NCI-H1694 treated with DMSO at 0.1 percent for 48 hours (cell line): ENCODE measurements around the gene SEPTIN3.

Source experiments
- DNase-seq: peaks from one replicate; lab custom pipeline; 2025; lab: John Stamatoyannopoulos, UW

SEPTIN3 gene

DNA sequence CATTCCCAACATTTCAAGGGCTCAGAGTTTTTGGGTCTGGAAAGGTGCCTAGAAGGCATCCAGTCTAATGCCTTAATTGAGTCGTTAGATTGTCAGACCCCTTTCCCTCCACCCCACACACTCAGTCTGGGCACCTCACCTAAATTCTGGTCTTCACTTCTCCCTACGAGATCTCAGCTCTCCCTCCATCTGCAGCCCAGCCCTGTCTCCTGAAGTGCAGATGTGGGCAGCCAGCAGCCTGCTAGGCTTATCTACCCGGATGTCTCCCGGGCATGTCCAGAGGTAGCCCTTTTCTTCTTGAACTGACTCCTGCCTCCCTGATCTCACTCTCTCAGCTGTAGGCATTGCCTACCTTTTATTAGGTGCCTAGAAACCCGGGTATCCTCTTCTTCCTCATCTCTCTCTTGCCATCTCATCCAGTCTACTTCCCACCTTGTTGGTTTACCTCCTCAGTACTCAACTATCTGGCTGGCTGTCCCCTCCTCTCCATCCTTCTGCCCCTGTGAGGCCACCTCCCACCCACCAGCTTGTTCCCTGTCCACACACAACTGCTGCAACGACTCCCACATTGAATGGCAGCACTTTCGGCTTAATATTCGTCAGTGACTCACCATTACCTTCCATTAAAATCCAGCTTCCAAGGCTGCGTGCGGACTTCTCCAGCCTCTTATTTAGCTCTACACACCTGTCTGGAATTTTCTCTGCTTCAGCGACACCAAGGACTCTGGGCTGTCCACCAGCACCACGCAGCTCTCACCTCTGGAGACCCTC, 6.2 kb downstream of the SEPTIN3 start:
- DNase-seq: no peak

DNA sequence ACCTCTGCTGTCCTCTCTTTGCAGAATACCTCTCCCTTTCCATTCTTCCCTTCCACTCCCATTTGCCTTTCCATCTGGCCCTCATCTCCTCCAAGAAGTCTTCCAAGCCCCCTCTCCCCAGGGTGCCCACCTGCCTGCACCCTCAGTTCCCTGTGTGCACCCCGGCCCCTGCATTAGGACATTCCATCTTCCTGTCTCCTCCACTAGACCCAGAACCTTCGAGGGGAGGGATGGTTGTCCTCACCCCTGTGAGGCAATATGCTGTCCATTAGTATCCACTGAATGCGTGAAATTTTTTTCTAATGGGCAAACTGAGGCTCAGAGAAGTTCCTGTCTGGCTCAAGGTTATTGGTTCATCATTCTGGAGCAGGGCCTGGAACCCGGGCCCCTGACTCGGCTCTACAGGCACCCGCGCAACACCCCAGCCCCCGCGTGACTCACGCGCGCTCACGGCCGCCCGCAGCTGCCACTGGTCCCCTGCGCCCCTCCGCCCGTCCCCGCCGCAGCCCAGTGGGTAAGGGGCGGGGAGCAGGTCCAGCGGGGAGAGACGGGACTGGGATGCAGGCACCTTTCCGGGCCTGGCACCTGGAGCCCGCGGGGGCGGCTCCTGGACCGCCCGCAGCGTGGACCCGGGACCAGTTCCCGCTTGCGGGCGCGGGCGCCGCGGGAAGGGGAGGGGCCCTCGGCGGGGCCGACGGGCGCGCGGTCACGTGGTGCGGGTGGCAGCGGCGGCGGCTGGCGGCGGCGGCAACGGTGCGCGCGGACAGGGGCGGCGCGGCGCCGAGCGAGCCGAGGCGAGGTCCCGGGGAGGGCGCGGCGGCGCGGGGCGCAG, 7.0 kb downstream of the SEPTIN3 start:
- peak; percentile 7 for DNase-seq

DNA sequence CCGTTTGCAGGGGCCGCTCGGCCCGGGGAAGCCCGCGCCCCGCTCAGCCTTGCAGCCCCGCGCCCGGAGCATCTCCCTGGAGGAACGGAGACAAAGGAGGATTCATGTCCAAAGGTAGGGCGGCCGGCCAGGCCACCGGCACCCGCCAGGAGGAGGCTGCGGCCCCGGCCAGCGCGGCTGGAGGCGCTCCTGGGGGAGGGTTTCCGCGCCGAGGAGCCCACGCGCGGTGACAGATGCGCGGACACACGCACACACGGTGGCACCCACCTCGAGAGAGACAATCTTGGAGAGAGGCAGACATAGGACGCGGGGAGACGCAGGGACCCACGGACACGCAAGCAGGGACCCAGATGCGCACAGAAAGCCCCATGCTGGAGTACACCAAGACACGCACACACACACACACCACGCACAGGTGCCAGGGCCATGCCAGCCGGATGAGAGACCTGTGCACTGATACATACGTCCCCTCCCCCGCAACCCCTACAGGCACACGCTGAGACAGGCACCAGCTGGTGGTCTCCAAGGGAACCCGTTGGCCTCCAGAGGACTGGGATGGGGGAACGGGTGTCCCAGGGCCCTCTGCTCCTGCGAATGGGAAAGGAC, 7.8 kb downstream of the SEPTIN3 start:
- peak; percentile 47 for DNase-seq

DNA sequence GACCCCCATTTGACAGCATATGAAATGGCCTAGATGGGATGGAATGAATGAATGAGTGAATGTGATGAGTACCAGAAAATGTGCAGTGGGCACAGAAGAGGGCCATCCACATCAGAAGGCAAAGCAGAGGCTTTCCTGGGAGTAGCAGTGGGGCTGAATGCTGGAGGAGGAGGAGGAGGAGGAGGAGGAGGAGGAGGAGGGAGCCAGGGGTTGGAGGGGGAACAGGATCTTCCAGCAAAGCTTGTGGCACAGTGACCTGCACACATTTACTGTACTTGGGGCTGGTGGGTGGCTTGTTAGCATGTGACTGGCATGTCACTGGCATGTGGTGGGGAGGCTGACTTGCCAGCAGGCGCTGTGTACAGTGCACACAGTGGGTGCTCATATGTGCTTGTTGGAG, 9.5 kb downstream of the SEPTIN3 start:
- DNase-seq: no peak

DNA sequence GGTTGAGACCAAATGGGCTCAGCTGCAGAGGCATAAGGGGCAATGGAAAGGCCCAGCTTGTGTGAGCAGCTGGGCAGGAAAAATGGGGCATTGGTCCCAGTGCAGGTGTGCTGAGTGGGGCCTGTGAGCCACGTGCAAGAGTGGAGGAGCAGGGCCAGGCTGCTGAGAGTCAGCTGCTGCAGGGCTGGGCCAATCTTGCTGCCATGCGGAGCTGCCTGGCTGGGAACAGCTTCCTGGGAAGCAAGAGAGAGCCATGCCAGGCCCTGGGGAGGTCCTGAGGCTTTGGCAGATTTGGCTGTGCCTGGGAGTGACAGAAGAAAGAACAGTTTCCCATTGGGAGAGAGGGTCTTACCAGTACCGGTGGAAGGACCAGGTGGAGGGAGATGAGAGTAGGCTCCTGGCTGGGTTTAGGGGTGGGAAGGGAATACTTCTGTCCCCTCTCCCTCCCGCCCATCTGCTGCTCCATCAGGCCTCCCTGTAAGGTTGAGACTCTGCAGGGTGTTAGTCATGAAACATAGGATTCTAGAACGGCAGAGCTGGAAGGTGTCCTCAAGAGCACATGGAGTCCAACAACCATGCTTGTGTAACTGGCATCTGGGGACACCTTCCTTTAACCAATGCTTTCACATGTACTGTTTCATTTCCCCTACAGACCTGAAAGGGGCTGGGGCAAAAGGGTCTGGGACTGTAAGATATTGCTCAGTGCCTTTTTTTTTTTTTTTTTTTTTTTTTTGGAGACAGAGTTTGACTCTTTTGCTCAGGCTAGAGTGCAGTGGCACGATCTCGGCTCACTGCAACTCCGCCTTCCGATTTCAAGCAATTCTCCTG, 10.4 kb downstream of the SEPTIN3 start:
- peak; percentile 46 for DNase-seq

DNA sequence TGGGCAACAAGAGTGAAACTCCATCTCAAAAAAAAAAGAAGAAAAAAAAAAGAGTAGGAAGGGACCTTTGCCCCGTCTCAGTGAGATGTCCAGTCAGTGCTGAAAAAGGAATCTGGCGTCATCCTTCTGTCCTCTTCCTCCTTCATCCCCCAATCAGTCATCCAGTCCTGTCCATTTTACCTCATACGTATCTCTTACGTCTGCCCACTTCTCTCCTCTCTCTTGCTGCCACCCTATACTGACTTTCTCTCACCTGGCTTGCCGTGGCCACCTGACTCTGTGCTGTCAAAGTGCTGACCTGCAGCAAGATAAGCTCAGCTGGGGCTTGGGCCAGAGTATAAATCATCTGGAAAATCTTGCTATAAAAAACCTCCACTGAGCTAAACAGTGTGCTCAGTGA, 13.6 kb downstream of the SEPTIN3 start:
- DNase-seq: no peak

DNA sequence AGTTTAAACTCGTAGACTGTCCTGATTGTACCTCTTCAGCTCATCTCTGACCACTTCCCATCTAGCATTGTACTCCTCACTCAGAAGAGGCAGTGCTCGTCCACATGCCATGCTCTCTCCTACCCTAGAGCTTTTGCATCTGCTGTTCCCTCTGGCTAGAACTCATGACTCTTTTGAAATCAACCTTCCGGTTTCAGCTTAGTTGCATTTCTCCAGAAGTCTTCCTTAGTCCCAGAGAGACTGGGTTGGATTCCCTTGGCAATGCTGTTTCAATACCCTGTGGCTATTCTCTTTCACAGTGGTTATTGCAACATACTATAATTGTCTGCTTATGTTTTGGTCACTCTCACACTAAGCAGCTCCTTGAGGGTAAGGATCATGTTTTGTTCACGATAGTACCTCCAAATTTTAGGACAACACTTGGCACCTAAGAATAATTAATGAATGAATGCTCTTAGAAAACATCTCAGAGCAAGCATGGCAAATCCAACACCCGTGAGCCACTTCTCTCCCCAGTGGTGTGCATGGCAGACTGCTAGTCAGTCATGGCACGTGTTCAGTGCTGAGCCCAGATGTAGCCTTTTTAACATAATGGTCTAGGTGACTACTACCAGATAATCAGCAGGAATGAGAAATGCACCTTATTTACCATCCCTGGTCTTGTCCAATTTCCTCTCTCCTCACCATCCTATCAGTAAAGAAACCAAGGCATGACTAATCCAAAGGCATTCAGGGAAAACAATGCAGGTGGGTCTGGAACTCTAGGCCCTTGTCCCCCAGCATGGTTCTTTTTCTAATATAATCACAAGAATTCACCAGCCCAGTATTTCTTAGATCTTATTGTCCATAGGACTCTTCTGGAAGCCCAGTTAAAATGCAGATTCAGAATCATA, 14.5 kb downstream of the SEPTIN3 start:
- DNase-seq: no peak

DNA sequence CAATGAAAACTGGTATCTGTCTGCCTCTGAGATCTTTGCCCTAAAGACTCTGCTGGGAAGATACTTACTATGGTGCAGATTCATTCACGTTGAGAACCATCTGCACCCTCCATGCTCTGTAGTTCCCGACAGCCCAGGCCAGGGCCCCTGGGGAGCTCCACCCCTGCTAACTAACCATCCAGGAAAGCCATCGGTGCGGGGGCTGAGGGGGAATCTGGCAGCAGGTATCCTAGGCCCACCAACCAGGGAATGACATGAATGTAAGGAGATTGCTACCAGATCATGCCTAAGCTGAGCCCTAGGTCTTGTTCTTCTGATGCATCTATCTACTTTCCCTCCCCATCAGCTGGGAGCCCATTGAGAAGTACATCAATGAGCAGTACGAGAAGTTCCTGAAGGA, 18.0 kb downstream of the SEPTIN3 start:
- DNase-seq: no peak

DNA sequence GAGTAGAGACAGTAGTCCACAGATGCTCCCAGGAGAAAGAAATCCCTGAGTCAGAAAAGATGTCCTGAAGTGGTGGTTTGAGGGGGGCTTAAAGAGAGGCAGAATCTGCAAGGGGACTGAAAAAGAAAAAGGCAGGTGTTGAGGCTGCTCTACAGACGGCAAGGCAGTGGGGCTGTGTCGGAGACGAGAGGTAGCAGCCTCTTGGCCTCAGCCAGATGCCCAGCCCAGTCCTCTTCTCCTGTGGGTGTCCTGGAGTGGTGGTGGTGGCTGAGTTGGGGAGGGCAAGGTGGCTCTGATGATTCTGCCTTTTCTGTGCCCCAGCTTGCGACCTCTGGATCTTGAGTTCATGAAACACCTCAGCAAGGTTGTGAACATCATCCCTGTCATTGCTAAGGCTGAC, 20.0 kb downstream of the SEPTIN3 start:
- no peak for DNase-seq

DNA sequence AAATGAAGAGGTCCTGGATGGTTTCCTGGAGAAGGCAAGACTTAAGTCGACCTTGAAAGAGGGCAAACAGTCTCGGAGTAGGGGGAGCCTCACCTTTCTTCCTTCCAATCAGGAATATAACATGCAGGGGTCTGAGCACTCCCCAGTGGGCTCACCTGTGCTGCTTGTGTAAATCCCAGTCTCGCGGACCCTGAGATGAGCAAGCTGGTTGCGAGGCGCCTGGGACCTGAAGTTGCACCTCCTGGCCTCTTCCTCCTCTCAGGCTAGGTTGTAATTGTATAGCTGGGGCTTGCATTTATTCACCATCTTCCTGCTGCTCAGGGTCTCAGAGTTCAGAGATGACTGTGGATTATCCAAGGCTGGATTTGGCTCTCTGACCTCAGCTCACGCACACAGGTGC, 21.9 kb downstream of the SEPTIN3 start:
- no peak for DNase-seq

DNA sequence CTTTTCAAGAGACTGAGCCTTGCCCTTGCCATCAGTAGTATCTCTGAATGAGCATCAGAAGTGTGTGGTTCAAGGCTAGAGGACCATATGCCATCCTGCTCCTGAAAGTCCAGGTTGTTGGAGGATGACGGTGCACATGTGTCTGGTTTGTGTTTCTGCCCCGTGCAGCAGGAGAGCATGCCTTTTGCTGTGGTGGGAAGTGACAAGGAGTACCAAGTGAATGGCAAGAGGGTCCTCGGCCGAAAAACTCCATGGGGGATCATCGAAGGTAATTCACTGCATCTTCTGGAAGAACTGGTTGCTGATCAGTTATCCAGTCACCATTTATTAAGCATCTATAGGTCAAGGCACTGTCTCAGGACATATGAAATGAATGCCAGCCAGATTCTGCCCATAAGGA, 23.3 kb downstream of the SEPTIN3 start:
- DNase-seq: no peak

DNA sequence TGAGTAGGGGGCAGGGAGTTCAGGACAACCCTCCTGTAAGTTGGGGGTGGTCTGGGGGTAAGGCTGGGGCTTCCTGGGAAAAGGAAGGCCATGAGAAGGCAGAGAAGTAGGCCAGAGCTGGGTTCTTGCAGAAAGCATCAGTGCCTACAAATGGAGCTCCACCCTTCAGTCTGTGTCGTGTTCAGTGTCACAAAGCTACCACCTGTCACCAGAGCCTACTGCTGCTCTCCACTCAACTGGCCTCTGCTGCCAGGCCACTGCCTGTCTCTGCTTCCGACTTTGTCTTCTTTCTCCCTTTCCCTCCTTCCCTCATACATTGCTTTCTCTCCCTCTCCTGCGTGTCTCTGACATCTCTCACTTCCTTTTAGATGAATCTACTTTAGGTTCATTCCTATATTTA, 26.0 kb downstream of the SEPTIN3 start:
- no peak for DNase-seq

DNA sequence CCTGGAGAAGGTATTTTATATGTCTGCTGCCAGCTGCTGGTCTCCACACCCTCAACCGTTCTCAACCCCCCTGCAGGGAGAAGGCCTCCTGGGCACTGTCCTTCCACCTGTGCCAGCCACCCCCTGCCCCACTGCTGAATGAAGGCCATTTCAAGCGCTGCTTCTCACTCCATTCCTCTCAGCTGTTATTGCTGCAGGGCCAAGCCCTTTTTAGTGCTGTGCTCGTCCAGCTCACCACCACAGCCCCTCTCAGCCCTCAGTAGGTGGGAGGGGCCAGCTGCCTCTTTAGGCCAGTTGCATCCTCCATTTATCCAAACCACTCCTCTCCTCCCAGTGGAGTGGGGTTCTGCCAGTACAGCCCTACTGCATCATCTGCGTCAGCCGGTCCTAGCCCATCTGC, 27.6 kb downstream of the SEPTIN3 start:
- no peak for DNase-seq

DNA sequence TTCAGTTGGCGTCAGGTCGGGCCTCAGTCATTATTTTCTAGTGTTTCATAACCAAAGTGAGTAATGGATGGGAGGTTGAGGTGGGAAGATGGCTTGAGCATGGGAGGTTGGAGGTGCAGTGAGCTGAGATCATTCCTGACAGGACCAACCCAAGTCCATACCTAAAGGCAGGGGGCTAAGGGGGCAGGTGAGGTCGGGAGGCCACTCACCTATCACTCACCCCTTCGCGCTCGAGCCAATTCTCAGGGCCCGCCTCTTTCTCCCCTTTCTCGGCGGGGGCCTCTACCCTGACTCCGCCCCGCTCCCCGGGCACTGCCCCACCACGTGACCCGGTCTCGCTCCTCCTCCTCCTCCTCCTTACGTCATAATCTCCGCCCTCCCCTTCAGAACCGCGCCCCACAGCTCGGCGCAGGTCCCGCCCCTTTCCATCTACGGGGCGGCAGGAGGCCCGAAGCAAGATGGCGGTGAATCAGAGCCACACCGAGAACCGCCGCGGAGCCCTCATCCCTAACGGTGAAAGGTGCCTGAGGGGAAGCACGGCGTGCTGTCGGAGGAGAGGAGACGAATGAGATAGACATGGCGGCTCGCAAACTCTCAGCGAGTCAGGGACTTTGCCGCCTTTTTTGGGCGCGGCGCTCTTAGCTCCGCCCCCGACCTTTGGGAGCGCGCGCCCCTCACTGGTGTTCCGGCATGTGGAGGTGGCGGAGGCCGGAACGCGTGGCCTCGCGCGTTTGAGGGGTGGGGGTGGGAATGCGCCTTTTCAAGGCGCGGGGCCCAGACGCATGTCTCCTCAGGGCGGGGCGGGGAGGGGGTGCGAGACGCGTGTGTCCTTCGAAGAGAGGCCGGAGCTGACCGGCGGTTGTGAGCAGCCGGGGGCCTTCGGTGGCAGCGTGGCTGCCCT, 29.4 kb downstream of the SEPTIN3 start, which contains the start of gene WBP2NL:
TSS of gene WBP2NL (plus strand) at position 428 of the 901 bp plus-strand sequence. CDS start at position 459, 31 bp downstream.
- no peak for DNase-seq

DNA sequence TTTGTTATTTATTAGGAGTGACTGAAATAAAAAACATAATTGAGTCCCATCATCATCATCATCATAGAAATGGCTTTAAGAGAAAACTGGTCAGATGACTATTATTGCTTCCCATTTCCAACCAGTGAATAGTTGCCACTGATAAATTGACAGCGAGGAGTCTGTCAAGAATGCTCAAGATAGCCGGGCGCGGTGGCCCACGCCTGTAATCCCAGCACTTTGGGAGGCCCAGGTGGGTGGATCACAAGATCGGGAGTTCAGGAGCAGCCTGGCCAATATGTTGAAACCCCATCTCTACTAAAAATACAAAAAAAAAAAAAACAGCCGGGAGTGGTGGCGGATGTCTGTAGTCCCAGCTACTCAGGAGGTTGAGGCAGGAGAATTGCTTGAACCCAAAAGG, 31.2 kb downstream of the SEPTIN3 start:
- no peak for DNase-seq

DNA sequence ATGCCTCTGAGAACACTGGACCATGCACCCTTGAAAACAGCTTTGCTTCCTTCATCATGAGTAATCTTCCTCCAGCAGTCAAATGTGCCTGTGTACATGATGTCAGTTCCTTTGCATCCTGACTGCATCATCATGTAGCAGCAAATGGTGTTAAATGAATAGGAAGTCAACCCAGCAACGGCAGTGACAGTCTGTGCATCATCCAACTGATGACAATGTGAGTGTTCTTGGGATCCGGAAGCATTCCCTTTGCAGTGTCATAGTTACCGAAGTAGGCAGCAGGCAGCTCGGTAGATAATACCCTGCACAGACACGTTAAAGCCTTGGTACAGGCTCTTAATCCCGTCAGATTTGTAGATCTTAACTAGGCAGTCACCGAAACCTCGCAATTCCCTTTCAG, 31.9 kb downstream of the SEPTIN3 start:
- no peak for DNase-seq

DNA sequence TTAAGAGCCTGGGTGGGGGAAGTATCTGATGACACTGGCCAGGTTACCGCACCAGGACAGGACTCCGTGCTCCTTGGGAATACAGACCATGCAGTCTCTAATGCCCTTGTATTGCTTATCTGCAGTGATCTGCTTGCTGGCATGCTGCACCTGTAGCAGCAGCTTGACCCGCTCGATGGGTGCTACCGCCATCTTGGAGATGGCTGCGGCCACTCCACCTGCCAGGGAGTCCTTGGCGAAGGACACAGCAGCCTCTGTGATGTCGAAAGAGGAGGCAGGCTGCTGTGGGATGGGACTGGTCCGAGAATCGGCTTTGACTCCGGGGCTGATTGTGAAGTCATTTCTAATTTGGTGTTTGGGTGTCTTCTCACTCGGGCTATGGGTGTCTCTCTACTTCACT, 32.5 kb downstream of the SEPTIN3 start:
- DNase-seq: no peak

DNA sequence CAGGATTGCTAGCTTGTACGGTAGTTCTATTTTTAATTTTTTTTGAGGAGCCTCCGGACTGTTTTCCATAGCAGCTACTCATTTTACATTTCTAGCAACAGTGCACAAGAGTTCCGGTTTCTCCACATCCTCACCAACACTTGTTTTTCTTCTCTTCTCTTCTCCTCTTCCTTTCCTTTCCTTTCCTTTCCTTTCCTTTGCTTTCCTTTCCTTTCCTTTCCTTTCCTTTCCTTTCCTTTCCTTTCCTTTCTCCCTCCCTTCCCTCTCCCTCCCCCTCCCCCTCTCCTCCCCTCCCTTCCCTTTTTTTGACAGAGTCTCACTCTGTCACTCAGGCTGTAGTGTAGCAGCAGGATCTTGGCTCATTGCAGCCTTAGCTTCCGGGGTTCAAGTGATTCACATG, 38.7 kb downstream of the SEPTIN3 start:
- DNase-seq: no peak

DNA sequence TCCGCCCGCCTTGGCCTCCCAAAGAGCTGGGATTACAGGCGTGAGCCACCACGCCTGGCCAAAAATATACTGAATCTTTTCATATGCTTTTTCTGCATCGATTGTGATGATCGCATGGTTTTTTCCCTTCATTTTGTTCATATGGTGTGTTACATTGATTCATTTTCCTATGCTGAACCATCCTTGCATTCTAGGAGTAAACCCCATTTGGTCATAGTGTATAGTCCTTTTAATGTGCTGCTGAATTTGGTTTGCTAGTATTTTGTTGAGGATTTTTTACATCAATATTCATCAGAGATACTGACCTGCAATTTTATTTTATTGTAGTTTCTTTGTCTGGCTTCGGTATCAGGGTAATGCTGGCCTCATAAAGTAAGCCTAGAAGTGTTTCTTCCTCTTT, 41.5 kb downstream of the SEPTIN3 start:
- DNase-seq: no peak

DNA sequence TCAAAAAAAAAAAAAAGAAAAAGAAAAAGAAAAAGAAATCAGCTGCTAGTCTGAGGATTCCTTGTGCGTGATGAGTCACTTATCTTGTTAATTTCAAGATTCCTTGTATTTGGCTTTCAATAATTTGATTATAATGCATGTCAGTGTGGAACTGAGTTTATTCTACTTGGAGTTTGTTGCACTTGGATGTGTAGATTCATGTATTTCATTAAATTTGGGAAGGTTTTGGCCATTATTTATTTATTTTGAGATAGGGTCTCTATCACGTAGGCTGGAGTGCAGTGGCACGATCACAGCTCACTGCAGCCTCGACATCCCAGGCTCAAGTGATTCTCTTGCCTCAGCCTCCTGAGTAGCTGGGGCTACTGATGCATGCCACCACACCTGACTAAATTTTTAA, 44.1 kb downstream of the SEPTIN3 start:
- no peak for DNase-seq
